ENCODE measurements around the gene PTGER1. TPM values are rescaled to one million over a fixed set of nuclear protein-coding genes. Genes with fewer than 3 reads are reported as not detected.

The PTGER1 gene
- total and polyA plus RNA-seq, 2 of the 13 experiments (the other 11 are each of a cell fraction or from before 2014, with no cell fraction given): 0.13 TPM; not detected in 1

DNA sequence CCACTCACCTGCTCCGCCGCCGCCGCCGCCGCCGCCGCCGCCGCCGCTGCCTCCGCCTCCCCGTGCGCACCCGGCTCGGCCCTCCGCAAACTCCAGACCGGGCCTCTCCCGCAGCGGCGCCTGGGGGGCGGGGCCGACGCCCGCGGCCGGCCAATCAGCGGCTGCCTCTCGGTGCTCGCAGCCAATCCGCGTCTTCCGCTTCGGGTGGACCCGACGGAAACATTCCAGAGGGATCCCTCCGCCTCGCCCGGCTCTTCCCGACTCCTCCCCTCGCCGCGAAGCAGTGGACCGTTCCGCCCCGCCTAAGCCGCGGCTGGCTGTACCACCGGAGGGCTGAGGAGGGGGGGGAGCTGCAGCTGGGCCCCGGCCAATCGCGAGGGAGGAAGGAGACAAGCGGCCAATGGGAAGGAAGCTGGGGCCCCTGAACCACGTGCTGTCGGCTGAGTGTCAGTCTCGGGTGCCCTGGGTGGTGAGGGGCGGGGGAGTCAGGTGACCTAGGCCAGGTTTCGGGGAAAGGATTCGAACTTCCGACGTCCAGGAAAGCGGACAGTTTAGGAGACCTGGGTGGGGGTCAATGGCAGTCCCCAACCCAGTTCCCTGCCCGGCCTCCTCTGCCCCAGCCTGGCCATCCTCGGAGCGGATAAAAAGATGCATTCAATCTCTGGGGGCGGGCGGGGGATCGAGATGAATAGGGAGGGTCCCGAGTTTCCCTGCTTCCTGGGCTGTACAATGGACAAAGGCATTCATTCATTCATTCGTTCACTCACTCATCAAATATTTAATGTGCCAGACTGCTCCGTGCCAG lies 21.1 kb upstream of the PTGER1 start, which contains the start of gene GIPC1 (continued):
- TF ChIP-seq, protein P1, sequence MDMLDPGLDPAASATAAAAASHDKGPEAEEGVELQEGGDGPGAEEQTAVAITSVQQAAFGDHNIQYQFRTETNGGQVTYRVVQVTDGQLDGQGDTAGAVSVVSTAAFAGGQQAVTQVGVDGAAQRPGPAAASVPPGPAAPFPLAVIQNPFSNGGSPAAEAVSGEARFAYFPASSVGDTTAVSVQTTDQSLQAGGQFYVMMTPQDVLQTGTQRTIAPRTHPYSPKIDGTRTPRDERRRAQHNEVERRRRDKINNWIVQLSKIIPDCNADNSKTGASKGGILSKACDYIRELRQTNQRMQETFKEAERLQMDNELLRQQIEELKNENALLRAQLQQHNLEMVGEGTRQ (IDR thresholded peaks at IDR 0.05; ENCODE audit: low read depth, low read length): peak; percentile 92
- TF ChIP-seq, protein P1 (CRISPR knock-in tag; IDR thresholded peaks at IDR 0.05; ENCODE audit: borderline replicate concordance): peak; percentile 92; the same call in 1 of the 2 replicates
- TF ChIP-seq DMAP1 (CRISPR knock-in tag; IDR thresholded peaks at IDR 0.05) (peak; percentile 54; the same call in 1 of the 2 replicates), FOXP1 (IDR thresholded peaks at IDR 0.05) (no peak), FOXP1 (CRISPR knock-in tag; IDR thresholded peaks at IDR 0.05) (peak; percentile 17; the same call in 1 of the 2 replicates), ZFP82 (CRISPR knock-in tag; IDR thresholded peaks at IDR 0.05; ENCODE audit: borderline replicate concordance) (no peak), PITX1 (CRISPR knock-in tag; IDR thresholded peaks at IDR 0.05) (peak; percentile 90), ZNF747 (CRISPR knock-in tag; IDR thresholded peaks at IDR 0.05; ENCODE audit: borderline replicate concordance) (0 out of 2 replicates have a peak, but pooled peaks have one; percentile 27), CBX1 (IDR thresholded peaks at IDR 0.05; ENCODE audit: low read depth) (peak; percentile 28), ZNF17 (CRISPR knock-in tag; IDR thresholded peaks at IDR 0.05) (no peak), ZNF724P (CRISPR knock-in tag; IDR thresholded peaks at IDR 0.05; ENCODE audit: borderline replicate concordance) (no peak), ASH2L (IDR thresholded peaks at IDR 0.05; ENCODE audit: insufficient read length, low read depth, low read length) (peak; percentile 4), IKZF1 (IDR thresholded peaks at IDR 0.05) (no peak), MLLT10 (CRISPR knock-in tag; IDR thresholded peaks at IDR 0.05) (no peak), POLR2A (IDR thresholded peaks at IDR 0.05; ENCODE audit: insufficient read depth in 1 of 2, low read depth in 2 of 2, low read length in 2 of 2) (peak in 1 of 2 experiments; percentile 34; a peak in 1 of 4 replicates)
- TF ChIP-seq, protein P2, sequence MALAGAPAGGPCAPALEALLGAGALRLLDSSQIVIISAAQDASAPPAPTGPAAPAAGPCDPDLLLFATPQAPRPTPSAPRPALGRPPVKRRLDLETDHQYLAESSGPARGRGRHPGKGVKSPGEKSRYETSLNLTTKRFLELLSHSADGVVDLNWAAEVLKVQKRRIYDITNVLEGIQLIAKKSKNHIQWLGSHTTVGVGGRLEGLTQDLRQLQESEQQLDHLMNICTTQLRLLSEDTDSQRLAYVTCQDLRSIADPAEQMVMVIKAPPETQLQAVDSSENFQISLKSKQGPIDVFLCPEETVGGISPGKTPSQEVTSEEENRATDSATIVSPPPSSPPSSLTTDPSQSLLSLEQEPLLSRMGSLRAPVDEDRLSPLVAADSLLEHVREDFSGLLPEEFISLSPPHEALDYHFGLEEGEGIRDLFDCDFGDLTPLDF (CRISPR knock-in tag; IDR thresholded peaks at IDR 0.05): no peak
- TF ChIP-seq, protein P3, sequence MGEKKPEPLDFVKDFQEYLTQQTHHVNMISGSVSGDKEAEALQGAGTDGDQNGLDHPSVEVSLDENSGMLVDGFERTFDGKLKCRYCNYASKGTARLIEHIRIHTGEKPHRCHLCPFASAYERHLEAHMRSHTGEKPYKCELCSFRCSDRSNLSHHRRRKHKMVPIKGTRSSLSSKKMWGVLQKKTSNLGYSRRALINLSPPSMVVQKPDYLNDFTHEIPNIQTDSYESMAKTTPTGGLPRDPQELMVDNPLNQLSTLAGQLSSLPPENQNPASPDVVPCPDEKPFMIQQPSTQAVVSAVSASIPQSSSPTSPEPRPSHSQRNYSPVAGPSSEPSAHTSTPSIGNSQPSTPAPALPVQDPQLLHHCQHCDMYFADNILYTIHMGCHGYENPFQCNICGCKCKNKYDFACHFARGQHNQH (CRISPR knock-in tag; IDR thresholded peaks at IDR 0.05): peak; percentile 53; the same call in 1 of the 2 replicates
- TF ChIP-seq, protein P4, sequence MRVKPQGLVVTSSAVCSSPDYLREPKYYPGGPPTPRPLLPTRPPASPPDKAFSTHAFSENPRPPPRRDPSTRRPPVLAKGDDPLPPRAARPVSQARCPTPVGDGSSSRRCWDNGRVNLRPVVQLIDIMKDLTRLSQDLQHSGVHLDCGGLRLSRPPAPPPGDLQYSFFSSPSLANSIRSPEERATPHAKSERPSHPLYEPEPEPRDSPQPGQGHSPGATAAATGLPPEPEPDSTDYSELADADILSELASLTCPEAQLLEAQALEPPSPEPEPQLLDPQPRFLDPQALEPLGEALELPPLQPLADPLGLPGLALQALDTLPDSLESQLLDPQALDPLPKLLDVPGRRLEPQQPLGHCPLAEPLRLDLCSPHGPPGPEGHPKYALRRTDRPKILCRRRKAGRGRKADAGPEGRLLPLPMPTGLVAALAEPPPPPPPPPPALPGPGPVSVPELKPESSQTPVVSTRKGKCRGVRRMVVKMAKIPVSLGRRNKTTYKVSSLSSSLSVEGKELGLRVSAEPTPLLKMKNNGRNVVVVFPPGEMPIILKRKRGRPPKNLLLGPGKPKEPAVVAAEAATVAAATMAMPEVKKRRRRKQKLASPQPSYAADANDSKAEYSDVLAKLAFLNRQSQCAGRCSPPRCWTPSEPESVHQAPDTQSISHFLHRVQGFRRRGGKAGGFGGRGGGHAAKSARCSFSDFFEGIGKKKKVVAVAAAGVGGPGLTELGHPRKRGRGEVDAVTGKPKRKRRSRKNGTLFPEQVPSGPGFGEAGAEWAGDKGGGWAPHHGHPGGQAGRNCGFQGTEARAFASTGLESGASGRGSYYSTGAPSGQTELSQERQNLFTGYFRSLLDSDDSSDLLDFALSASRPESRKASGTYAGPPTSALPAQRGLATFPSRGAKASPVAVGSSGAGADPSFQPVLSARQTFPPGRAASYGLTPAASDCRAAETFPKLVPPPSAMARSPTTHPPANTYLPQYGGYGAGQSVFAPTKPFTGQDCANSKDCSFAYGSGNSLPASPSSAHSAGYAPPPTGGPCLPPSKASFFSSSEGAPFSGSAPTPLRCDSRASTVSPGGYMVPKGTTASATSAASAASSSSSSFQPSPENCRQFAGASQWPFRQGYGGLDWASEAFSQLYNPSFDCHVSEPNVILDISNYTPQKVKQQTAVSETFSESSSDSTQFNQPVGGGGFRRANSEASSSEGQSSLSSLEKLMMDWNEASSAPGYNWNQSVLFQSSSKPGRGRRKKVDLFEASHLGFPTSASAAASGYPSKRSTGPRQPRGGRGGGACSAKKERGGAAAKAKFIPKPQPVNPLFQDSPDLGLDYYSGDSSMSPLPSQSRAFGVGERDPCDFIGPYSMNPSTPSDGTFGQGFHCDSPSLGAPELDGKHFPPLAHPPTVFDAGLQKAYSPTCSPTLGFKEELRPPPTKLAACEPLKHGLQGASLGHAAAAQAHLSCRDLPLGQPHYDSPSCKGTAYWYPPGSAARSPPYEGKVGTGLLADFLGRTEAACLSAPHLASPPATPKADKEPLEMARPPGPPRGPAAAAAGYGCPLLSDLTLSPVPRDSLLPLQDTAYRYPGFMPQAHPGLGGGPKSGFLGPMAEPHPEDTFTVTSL (CRISPR knock-in tag; IDR thresholded peaks at IDR 0.05; ENCODE audit: borderline replicate concordance): no peak
- TF ChIP-seq, protein P5, sequence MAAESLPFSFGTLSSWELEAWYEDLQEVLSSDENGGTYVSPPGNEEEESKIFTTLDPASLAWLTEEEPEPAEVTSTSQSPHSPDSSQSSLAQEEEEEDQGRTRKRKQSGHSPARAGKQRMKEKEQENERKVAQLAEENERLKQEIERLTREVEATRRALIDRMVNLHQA (CRISPR knock-in tag; IDR thresholded peaks at IDR 0.05): no peak
